Panc1 (cell line): Measurements from ENCODE around the gene TMEM52.

ENCODE experiments used
- SIN3A ChIP-seq: IDR thresholded peaks from 2 replicates; pipeline ENCODE4 v1.6.1; 2012; ENCODE audit warnings: low read depth, mild to moderate bottlenecking, low read length, moderate library complexity, borderline replicate concordance; ENCODE audit not compliant: insufficient read depth
- TF ChIP-seq, protein P1 (sequence below): fragments of 450-650 bp; IDR thresholded peaks from 2 replicates; pipeline ENCODE4 v1.5.1; 2017; ENCODE audit warnings: mild to moderate bottlenecking
- TF ChIP-seq, protein P2 (sequence below), 2 experiments: IDR thresholded peaks; 2 replicates each; pipeline ENCODE4 v1.6.1; 2011 to 2012; ENCODE audit warnings: low read depth in 2 of 2, control low read depth in 1 of 2, low read length in 1 of 2, mild to moderate bottlenecking in 1 of 2, moderate library complexity in 1 of 2; ENCODE audit not compliant: insufficient read depth in 1 of 2

DNA sequence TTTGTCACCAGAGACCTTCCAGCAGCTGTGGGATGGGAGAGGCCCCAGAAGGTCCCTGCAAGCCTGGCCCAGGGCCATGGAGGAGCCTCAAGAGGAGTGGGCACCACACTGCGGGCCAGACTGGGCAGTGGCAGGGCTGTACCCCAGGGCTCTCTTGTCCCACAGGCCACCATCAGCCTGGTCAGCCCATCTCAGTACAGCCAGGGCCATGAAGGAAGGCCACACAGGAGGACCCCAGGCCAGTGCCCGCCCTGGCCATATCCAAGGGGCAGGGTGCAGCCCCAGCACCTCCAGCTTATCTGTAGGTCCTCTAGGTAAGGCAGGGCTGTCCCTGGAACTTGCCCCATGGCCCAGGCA lies 25.1 kb downstream of the TMEM52 start:
- no peak for TF ChIP-seq SIN3A
- TF ChIP-seq, protein P1, sequence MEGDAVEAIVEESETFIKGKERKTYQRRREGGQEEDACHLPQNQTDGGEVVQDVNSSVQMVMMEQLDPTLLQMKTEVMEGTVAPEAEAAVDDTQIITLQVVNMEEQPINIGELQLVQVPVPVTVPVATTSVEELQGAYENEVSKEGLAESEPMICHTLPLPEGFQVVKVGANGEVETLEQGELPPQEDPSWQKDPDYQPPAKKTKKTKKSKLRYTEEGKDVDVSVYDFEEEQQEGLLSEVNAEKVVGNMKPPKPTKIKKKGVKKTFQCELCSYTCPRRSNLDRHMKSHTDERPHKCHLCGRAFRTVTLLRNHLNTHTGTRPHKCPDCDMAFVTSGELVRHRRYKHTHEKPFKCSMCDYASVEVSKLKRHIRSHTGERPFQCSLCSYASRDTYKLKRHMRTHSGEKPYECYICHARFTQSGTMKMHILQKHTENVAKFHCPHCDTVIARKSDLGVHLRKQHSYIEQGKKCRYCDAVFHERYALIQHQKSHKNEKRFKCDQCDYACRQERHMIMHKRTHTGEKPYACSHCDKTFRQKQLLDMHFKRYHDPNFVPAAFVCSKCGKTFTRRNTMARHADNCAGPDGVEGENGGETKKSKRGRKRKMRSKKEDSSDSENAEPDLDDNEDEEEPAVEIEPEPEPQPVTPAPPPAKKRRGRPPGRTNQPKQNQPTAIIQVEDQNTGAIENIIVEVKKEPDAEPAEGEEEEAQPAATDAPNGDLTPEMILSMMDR: no peak
- TF ChIP-seq, protein P2, sequence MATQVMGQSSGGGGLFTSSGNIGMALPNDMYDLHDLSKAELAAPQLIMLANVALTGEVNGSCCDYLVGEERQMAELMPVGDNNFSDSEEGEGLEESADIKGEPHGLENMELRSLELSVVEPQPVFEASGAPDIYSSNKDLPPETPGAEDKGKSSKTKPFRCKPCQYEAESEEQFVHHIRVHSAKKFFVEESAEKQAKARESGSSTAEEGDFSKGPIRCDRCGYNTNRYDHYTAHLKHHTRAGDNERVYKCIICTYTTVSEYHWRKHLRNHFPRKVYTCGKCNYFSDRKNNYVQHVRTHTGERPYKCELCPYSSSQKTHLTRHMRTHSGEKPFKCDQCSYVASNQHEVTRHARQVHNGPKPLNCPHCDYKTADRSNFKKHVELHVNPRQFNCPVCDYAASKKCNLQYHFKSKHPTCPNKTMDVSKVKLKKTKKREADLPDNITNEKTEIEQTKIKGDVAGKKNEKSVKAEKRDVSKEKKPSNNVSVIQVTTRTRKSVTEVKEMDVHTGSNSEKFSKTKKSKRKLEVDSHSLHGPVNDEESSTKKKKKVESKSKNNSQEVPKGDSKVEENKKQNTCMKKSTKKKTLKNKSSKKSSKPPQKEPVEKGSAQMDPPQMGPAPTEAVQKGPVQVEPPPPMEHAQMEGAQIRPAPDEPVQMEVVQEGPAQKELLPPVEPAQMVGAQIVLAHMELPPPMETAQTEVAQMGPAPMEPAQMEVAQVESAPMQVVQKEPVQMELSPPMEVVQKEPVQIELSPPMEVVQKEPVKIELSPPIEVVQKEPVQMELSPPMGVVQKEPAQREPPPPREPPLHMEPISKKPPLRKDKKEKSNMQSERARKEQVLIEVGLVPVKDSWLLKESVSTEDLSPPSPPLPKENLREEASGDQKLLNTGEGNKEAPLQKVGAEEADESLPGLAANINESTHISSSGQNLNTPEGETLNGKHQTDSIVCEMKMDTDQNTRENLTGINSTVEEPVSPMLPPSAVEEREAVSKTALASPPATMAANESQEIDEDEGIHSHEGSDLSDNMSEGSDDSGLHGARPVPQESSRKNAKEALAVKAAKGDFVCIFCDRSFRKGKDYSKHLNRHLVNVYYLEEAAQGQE (IDR thresholded peaks at IDR 0.05; ENCODE audit: insufficient read depth in 1 of 2, low read depth in 2 of 2, low read length in 1 of 2): no peak
